HEK293T (cell line): ENCODE data around the gene CNNM3.

Source experiments
- BHLHE40 ChIP-seq: fragments of 450-650 bp; IDR thresholded peaks from 2 replicates; pipeline ENCODE4 v1.6.1; 2016; ENCODE audit warnings: mild to moderate bottlenecking, moderate library complexity, borderline replicate concordance
- ELF4 ChIP-seq: fragments of 450-650 bp; IDR thresholded peaks from 2 replicates; pipeline ENCODE4 v1.6.1; 2017; ENCODE audit warnings: antibody characterized with exemption
- FOXA1 ChIP-seq: fragments of 450-650 bp; IDR thresholded peaks from 2 replicates; pipeline ENCODE4 v1.6.1; 2016; ENCODE audit warnings: mild to moderate bottlenecking
- FOXK2 ChIP-seq: fragments of 450-650 bp; IDR thresholded peaks from 2 replicates; pipeline ENCODE4 v1.6.1; 2016; ENCODE audit warnings: mild to moderate bottlenecking
- FOXM1 ChIP-seq: fragments of 450-650 bp; IDR thresholded peaks from 2 replicates; pipeline ENCODE4 v1.6.1; 2017; ENCODE audit warnings: mild to moderate bottlenecking, borderline replicate concordance
- HDGF ChIP-seq: fragments of 450-650 bp; IDR thresholded peaks from 2 replicates; pipeline ENCODE4 v1.6.1; 2017; ENCODE audit warnings: antibody characterized with exemption, borderline replicate concordance
- LEF1 ChIP-seq: fragments of 450-650 bp; IDR thresholded peaks from 2 replicates; pipeline ENCODE4 v1.6.1; 2017; ENCODE audit warnings: mild to moderate bottlenecking, borderline replicate concordance
- NFRKB ChIP-seq: fragments of 450-650 bp; IDR thresholded peaks from 2 replicates; pipeline ENCODE4 v1.6.1; 2016; ENCODE audit warnings: mild to moderate bottlenecking, moderate library complexity
- SUZ12 ChIP-seq: fragments of 450-650 bp; IDR thresholded peaks from 2 replicates; pipeline ENCODE4 v1.6.1; 2016; ENCODE audit warnings: mild to moderate bottlenecking
- TARDBP ChIP-seq: fragments of 450-650 bp; IDR thresholded peaks from 2 replicates; pipeline ENCODE4 v1.6.1; 2016
- ZNF384 ChIP-seq: fragments of 450-650 bp; IDR thresholded peaks from 2 replicates; pipeline ENCODE4 v1.6.1; 2016

- TF ChIP-seq LEF1 (no peak), HDGF (no peak), BHLHE40 (no peak), FOXA1 (no peak), ELF4 (no peak), SUZ12 (no peak), FOXK2 (no peak), NFRKB (no peak), FOXM1 (no peak), ZNF384 (no peak), TARDBP (no peak)
These were observed 44.3 kb downstream of the CNNM3 start for GRCh38 chr2:96860065-96861029.
